GM06990 (cell line): Measurements from ENCODE around the gene FYN.
A peak's percentile ranks its signal among the peaks of the same experiment; 100 is the strongest.
"Not testable (repeated sequence)": the region's sequence is repeated elsewhere in the genome, so short reads cannot be mapped to it uniquely, and the experiment has no call there.

Experiments used
- DNase-seq: peaks from one replicate; pipeline ENCODE4 v3.0.0-alpha.2; 2011; ENCODE audit not compliant: insufficient read length; ENCODE audit errors: extremely low read depth
- H3K27me3 ChIP-seq: replicated peaks from 2 replicates; pipeline ENCODE4 v1.6.0; 2011; ENCODE audit warnings: low read length; ENCODE audit not compliant: control insufficient read depth, insufficient read depth
- H3K36me3 ChIP-seq: 2 replicates; pipeline ENCODE4 v1.5.1; 2011; ENCODE audit warnings: low read length; ENCODE audit not compliant: control insufficient read depth, insufficient read depth
- H3K4me3 ChIP-seq: replicated peaks from 2 replicates; pipeline ENCODE4 v1.5.1; 2011; ENCODE audit warnings: low read depth, mild to moderate bottlenecking, control low read depth, low read length
- TF ChIP-seq, protein P1 (sequence below): IDR thresholded peaks from 2 replicates; pipeline ENCODE4 v1.5.1; 2011; ENCODE audit warnings: low read length, control low read depth, mild to moderate bottlenecking, inconsistent platforms; ENCODE audit not compliant: insufficient read depth, poor library complexity, severe bottlenecking

FYN gene

DNA sequence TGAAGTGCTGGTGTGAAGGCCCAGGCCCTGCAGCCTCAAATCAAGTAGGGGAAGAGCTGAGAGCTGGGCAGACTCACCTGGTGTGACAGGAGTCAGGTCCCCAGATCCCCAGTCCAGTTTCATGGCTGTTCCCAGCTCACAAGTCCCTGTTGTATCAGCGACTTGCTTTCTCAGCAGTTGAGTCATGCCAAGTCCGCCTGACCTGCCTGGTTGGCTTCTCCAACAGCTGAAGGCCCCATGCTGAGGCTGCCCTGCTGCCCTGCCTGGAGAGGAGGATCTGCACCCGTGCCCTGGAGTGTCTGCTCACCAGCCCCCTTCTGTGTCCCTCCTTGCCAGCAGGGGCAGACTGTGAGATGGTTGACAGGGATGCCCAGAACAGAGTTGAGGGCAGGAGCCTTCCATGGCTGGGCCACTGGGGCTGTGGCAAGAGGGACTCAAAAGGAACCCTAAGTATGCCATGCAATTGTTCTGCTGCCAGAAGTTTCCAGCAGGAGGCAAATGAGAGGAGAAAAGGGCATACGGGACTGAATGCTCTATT is 228.3 kb downstream of the FYN start:
- no peak for DNase-seq
- no peaks in the 10 kb centered on the region for H3K27me3 ChIP-seq
- TF ChIP-seq, protein P1, sequence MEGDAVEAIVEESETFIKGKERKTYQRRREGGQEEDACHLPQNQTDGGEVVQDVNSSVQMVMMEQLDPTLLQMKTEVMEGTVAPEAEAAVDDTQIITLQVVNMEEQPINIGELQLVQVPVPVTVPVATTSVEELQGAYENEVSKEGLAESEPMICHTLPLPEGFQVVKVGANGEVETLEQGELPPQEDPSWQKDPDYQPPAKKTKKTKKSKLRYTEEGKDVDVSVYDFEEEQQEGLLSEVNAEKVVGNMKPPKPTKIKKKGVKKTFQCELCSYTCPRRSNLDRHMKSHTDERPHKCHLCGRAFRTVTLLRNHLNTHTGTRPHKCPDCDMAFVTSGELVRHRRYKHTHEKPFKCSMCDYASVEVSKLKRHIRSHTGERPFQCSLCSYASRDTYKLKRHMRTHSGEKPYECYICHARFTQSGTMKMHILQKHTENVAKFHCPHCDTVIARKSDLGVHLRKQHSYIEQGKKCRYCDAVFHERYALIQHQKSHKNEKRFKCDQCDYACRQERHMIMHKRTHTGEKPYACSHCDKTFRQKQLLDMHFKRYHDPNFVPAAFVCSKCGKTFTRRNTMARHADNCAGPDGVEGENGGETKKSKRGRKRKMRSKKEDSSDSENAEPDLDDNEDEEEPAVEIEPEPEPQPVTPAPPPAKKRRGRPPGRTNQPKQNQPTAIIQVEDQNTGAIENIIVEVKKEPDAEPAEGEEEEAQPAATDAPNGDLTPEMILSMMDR: no peak
- H3K36me3 ChIP-seq: no peaks in the 10 kb centered on the region
- no peak overlapping the region for H3K4me3 ChIP-seq

DNA sequence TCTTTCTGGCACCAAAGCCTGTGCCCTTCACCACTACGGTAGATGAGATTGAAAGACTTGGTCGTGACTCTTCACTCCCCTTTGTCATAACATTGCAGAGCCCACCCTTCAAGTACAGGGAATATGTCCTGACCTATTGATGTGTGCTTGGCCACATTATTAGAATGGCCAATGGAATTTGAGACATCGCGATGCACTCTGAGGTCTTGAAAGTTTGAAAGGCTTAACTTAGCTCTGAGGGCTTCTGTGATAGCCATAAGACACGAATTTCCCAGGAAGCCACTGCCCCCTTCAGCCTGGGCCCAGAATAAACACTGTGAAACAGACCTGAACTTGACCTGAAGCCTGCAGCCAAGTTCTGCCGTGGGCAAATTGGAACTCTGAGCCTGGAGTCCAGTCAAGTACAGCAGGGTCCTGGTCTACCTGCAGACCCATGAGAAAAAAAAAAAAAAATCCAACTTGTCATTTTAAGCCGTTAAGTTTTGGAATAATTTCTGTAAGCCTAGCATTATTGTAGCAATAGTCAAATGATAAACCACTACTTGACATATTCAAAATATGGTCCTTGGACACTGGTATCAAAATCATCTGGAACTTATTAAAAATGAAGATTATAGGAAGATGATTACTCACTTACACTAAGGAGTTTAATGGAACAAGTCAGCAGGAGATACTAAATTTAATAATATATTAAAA is 230.6 kb downstream of the FYN start:
- Histone ChIP-seq H3K4me3 (no peak overlapping the region), H3K36me3 (no peaks in the 10 kb centered on the region), H3K27me3 (no peaks in the 10 kb centered on the region)
- DNase-seq: no peak
- TF ChIP-seq, protein P1: peak; percentile 61

DNA sequence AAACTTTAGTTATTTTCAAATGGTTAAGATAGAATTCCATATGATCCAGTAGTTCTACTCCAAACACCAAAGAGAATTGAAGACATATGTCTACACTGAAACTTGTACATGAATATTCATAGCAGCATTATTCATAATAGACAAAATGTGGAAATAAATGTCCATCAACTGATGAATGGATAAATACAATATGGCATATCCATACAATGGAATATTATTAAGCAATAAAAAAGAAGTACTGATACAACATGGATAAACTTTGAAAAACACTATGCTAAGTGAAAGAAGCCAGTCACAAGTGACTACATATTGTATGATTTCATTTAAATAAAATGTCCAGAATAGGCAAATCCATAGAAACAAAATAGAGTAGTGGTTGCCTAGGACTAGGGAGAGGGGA is 234.0 kb downstream of the FYN start:
- Histone ChIP-seq H3K27me3 (no peaks in the 10 kb centered on the region), H3K36me3 (no peaks in the 10 kb centered on the region), H3K4me3 (no peak overlapping the region)
- no peak for DNase-seq
- TF ChIP-seq, protein P1: no peak

DNA sequence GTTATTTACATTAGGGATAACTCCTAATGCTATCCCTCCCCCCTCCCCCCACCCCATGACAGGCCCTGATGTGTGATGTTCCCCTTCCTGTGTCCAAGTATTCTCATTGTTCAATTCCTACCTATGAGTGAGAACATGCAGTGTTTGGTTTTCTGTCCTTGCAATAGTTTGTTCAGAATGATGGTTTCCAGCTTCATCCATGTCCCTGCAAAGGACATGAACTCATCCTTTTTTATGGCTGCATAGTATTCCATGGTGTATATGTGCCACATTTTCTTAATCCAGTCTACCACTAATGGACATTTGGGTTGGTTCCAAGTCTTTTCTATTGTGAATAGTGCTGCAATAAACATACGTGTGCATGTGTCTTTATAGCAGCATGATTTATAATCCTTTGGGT is 238.3 kb downstream of the FYN start:
- H3K36me3 ChIP-seq, H3K27me3 ChIP-seq, H3K4me3 ChIP-seq, DNase-seq: not testable (repeated sequence)

DNA sequence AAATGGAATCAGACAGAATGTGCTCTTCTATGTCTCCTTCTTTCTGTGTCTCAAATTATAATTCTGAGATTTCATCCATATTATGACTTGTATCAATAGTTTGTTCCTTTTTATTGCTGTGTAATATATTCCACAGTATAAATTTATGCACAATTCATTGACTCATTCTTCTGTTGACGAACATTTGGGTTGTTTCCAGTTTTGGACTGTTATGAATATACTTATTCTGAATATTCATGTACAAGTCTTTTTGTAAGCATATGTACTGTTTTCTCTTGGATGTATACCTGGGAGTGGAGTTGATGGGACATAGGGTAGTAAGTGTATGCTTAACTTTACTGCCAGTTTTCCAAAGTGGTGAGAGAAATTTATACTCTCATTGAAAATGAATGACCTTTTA is 239.4 kb downstream of the FYN start:
- TF ChIP-seq, protein P1: no peak
- H3K27me3 ChIP-seq: 0 out of 2 replicates have a peak, but pooled peaks cover 1% of the 10 kb centered on the region
- H3K4me3 ChIP-seq: no peak overlapping the region
- H3K36me3 ChIP-seq: no peaks in the 10 kb centered on the region
- no peak for DNase-seq

DNA sequence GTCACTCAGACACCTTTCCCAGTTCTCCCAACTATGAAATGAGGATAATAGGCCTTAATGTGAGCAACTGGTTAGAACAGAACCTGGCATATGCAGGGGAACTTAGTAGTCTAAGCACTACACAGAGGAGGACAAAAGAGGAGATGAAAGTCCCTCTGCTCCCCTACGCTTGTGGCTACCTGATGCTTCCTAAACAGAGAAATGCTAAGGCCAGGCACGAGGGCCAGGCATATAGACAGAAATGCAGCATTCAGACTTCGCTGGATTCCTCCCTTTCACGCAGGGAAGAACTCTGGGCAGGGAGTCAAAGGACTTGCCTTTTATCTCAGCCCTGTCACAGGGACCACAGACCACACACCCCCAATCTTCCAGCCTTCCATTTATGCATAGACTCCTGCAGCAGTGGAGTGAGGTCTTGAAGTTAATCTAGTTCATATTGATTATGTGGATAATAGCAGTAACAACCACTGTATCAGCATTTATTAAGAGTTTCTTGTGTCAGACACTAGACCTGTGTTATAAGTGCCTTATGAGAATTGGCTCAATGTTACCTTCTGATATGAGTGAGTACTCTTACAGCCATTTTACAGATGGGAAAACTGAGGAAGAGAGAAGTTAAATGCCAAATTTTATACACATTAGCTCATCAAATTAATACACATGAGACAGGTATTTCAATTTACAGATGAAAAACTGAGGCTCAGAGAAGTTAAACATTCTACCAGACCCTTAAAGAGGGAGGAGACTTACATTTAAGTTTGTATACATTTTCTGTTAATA is 240.6 kb downstream of the FYN start:
- TF ChIP-seq, protein P1: no peak
- DNase-seq: no peak
- Histone ChIP-seq H3K4me3 (no peak overlapping the region), H3K36me3 (no peaks in the 10 kb centered on the region), H3K27me3 (0 out of 2 replicates have a peak, but pooled peaks cover 1% of the 10 kb centered on the region)
